Retinal pigment epithelial cell (primary cell): ENCODE data around the gene GXYLT2.

Source experiments
- DNase-seq: peaks from one replicate; pipeline ENCODE4 v3.0.0-alpha.2; 2010; ENCODE audit warnings: low read depth
- H3K4me3 ChIP-seq: 2 replicates; pipeline ENCODE4 v1.5.1; 2011; ENCODE audit warnings: mild to moderate bottlenecking, low read length, control low read depth, moderate library complexity
- CTCF ChIP-seq: conservative IDR thresholded peaks from 2 replicates; pipeline ENCODE4 v1.5.1; 2011; ENCODE audit warnings: low read depth, low read length, control low read depth, inconsistent platforms

The GXYLT2 gene

DNA sequence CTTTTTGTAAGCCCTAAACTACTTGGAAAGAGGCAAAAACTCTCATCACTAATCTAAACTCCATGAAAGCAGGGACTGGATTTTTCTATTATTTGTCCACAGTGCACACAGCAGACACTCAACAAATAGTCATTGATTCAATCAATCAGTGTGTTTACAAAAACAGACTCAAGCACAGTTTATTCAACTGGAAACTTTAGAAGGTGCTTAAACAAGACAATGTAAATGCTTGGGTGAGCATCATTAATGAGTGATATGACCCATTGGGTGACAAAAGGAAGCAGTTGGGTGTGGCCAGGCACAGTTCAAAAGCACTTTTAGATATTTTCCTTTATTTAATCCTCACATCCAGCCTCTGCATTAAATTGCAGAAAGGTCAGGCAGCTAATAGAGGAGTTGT is 76.8 kb downstream of the GXYLT2 start:
- DNase-seq: no peak
- H3K4me3 ChIP-seq: no peak overlapping the region
- TF ChIP-seq CTCF: no peak

DNA sequence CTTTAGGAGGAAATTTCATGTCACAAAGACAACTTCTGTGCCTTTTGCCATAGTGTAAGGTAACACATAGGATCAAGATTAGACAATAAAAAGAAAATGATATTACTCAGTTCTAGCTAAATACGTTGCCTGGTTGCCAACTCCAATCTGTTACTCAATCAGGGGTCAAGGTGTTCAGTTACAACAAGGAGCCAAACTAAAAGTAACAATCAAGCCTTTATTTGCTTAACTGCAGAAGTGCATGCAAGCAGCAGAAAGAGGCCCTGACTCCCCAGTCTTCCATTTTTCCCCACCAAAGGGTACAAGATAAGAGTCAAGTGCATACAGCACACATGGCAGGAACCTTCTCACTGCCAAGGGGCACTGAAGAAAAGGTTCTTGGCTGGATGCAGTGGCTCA is 80.4 kb downstream of the GXYLT2 start:
- no peak overlapping the region for H3K4me3 ChIP-seq
- DNase-seq: no peak
- no peak for TF ChIP-seq CTCF

GRCh38 chr3:72969766-72970165 is 81.9 kb downstream of the GXYLT2 start:
- no peak overlapping the region for H3K4me3 ChIP-seq
- no peak for TF ChIP-seq CTCF
- no peak for DNase-seq

GRCh38 chr3:72970942-72971341 is 83.1 kb downstream of the GXYLT2 start:
- DNase-seq: no peak
- TF ChIP-seq CTCF: no peak
- H3K4me3 ChIP-seq: no peak overlapping the region

GRCh38 chr3:72972706-72973030 is 84.8 kb downstream of the GXYLT2 start:
- H3K4me3 ChIP-seq: no peak overlapping the region
- no peak for TF ChIP-seq CTCF
- DNase-seq: no peak

- DNase-seq: no peak
- no peak for TF ChIP-seq CTCF
- no peak overlapping the region for H3K4me3 ChIP-seq
These were observed 85.3 kb downstream of the GXYLT2 start for GRCh38 chr3:72973031-72973723.

- no peak overlapping the region for H3K4me3 ChIP-seq
- TF ChIP-seq CTCF: no peak
- DNase-seq: no peak
These were observed 85.9 kb downstream of the GXYLT2 start for GRCh38 chr3:72973786-72974185.
